ENCODE data around the gene CTDSP2.
"Not testable (repeated sequence)": the region's sequence is repeated elsewhere in the genome, so short reads cannot be mapped to it uniquely, and the experiment has no call there.

Gene CTDSP2

GRCh38 chr12:57836442-57837375, 9.8 kb downstream of the CTDSP2 start:
- DNase-seq (ENCODE audit: extremely low read depth in 1 of 2, low read depth in 1 of 2), result no peak

GRCh38 chr12:57835366-57836288, 10.9 kb downstream of the CTDSP2 start:
- DNase-seq (ENCODE audit: extremely low read depth in 1 of 2, low read depth in 1 of 2), result no peak

GRCh38 chr12:57834086-57834876, 12.2 kb downstream of the CTDSP2 start:
- no peak for DNase-seq (ENCODE audit: extremely low read depth in 1 of 2, low read depth in 1 of 2)

DNA sequence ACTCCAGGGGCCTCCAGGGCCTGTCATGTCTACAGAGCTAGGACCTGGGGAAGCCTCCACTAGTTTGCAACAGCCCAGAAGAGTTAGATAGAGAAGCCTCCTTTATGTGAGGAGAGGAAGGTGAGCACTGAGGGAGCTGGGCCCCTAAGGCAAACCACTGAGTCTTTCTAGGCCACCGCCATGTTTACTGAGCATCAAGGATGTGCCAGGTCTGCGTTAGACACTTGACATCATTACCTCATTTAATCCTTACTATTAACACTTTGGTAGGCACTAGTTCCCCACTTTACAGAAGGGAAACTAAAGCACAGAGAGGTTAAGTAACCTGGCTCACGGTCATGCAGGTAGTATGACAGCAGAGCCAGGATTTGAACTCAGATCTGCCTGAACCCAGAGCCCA, 12.9 kb downstream of the CTDSP2 start:
- no peak for DNase-seq (ENCODE audit: extremely low read depth in 1 of 2, low read depth in 1 of 2)

DNA sequence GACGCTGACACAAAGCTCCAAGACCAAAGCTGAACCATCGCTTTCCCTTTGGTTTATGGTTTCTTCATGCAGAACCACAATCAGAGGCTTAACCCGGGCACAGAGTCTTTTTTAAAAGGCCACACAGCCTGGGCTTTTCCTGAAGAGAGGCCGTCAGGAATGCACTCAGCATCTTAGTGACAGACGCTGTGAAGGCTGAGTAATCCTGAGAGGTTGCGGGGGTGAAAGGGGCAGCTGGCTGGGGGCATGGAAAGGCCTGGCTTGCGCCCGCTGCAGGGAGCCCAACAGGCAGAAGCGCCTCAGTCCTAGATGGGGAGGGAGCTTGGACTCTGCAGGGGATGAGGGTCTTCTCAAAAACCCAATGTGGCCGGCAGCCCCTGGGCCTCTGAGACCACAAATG, 13.6 kb downstream of the CTDSP2 start:
- DNase-seq (ENCODE audit: extremely low read depth in 1 of 2, low read depth in 1 of 2), result no peak

DNA sequence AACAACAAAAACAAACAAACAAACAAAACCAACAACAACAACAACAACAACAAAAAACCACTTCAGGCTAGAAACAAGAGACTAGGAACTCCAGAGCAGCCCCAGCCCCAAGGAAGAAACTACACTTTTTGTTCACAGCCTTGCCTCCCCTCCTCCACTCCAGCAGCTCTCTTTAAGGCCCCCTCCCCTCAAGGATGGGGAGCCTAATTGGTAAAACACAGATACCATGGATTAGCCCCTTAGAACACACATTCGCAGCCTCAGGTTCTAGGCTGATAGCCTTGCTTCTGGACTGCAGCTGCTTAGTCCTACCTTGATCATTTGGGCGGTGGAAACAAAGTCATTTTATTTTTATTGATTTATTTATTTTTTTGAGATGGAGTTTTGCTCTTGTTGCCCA, 16.1 kb downstream of the CTDSP2 start:
- DNase-seq (ENCODE audit: extremely low read depth in 1 of 2, low read depth in 1 of 2), result no peak

GRCh38 chr12:57829025-57829777, 17.3 kb downstream of the CTDSP2 start:
- no peak for DNase-seq (ENCODE audit: extremely low read depth in 1 of 2, low read depth in 1 of 2)

DNA sequence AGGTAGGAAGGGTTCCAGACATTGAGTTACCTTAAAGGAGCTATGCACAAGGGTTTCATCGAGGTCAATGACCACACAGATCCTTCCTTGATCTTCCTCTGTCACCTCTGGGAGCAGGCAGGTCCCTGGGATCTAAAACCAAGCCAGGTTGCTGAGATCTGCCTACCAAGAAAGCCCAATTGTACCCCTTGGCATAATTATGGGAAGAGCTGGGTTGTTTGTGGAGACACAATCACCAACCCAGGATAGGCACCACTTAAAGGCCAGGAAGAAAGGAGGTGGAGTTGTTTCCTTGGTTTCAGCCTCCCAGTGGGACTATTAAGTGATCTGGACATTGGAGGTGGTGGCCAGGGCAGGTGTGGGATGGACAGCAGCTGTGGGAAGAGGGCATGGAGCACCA, 19.6 kb downstream of the CTDSP2 start:
- no peak for DNase-seq (ENCODE audit: extremely low read depth in 1 of 2, low read depth in 1 of 2)

DNA sequence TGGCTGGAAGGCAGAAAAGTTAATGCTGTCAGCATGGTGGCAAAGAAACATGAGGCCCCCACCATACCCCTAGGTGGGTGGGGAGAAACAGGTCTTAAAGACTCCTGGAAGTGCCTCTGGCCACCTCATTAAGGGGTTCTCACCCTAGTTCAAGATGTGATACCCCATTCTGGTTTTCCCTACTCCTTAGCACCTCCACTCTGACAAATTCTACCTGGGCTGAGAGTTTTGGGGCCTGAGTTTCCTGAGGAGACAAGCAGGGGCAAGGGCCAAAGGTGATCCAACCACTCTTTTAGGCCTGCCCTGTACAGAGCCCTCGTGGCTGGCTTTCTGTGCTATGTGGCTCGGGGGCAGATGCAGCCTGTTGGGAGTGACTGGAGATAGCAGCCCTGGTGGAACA, 20.1 kb downstream of the CTDSP2 start:
- DNase-seq (ENCODE audit: extremely low read depth in 1 of 2, low read depth in 1 of 2), result no peak

- no peak for DNase-seq (ENCODE audit: extremely low read depth in 1 of 2, low read depth in 1 of 2)
Observed at GRCh38 chr12:57825451-57825850, 21.1 kb downstream of the CTDSP2 start.

GRCh38 chr12:57823908-57824640, 22.5 kb downstream of the CTDSP2 start:
- no peak for DNase-seq (ENCODE audit: extremely low read depth in 1 of 2, low read depth in 1 of 2)

DNA sequence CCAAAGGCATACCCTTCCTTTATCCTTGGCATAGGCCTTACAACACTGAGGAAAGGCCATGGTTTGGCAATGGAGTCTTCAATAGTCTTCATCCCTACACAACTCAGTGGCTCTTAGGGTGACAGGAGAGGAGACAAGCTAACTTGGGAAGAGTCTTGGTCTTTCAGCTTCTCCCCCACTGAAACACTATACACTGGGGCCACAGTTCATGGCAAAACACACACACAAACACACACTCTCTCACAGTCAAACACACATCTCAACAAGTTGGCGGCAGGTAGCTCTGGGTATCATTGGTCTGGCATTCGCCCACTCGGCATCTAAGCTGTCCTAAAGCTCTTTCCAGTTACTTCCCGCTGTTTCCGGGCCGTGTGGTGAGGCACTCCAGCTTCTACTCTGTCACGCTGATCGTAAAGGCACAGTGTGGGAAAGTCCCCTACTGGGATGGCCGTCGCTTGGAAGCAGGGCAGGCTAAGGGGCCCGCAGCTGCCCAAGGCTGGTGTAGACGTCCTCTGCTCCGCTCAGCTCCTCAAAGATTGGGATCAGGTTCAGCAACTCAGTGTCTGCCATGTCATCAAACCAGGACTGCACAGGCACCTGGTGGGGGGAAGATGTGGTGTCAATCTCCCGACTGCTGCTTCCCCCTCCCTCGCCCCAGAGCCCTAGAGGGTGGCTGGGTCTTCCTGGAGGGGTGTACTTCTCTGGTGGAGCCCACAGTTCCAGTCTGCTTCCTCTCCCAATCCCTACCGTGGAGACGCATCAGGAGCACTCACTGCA, 23.2 kb downstream of the CTDSP2 start:
- DNase-seq (ENCODE audit: extremely low read depth in 1 of 2, low read depth in 1 of 2), result no peak

GRCh38 chr12:57822392-57823130, 24.0 kb downstream of the CTDSP2 start:
- DNase-seq (ENCODE audit: extremely low read depth in 1 of 2, low read depth in 1 of 2), result no peak

DNA sequence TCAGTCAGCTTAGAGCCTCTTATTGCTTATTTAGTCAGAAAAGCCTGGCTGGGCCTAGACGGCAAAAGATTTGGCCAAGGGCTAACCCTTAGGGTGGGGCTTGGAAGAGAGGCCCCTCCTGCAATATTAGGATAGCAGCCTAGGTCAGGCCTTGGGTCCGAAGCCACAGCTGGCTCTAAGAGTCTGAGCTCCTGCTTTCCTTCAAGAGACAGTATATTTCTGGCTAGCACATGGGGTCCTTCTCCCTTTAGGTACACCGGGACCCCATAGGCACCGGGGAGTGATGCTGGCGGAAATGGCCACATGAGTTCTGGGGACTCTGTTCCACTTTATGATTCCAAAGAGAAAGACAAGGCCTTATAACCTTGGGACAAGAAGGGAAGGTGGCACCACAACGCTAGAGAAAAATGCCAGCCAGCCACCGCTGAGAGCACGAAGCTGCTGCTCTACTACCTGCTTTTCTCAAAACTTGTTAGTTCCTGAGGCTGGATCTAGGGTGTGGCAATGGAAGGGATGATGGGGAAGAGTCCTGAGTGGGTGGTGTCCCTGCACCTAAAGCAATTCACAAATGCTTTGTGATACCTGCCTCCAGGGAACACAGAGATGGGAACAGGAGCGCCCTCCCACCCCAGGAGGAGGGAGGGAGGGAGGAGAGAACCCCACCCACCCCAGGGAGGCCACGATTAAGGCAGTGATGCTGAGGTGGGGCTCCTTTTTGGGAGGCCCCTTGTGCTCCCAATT, 24.9 kb downstream of the CTDSP2 start:
- no peak for DNase-seq (ENCODE audit: extremely low read depth in 1 of 2, low read depth in 1 of 2)

GRCh38 chr12:57821015-57821414, 25.5 kb downstream of the CTDSP2 start:
- DNase-seq (ENCODE audit: extremely low read depth in 1 of 2, low read depth in 1 of 2), result not testable (repeated sequence)

- not testable (repeated sequence) for DNase-seq (ENCODE audit: extremely low read depth in 1 of 2, low read depth in 1 of 2)
Observed at GRCh38 chr12:57820119-57820518, 26.4 kb downstream of the CTDSP2 start.

- not testable (repeated sequence) for DNase-seq (ENCODE audit: extremely low read depth in 1 of 2, low read depth in 1 of 2)
Observed at GRCh38 chr12:57817990-57818331, 28.6 kb downstream of the CTDSP2 start.

Measured in activated CD8-positive, alpha-beta memory T cell treated with anti-CD3 and anti-CD28 coated beads for 1 hour (primary cell).